Neural progenitor cell (in vitro differentiated cells): Measurements from ENCODE around the gene VRTN.

Experiments used
- EZH2phosphoT487 ChIP-seq: fragments of 200-600 bp; sonication (generic); IDR thresholded peaks from 2 replicates; pipeline ENCODE4 v1.6.1; 2017; ENCODE audit warnings: antibody characterized with exemption
- TF ChIP-seq, protein P1 (sequence below): fragments of 200-600 bp; sonication (generic); IDR thresholded peaks from 2 replicates; pipeline ENCODE4 v1.5.1; 2017; ENCODE audit warnings: antibody characterized with exemption, mild to moderate bottlenecking

GRCh38 chr14:74348735-74349463 lies 628 bp downstream of the VRTN start:
- TF ChIP-seq, protein P1, sequence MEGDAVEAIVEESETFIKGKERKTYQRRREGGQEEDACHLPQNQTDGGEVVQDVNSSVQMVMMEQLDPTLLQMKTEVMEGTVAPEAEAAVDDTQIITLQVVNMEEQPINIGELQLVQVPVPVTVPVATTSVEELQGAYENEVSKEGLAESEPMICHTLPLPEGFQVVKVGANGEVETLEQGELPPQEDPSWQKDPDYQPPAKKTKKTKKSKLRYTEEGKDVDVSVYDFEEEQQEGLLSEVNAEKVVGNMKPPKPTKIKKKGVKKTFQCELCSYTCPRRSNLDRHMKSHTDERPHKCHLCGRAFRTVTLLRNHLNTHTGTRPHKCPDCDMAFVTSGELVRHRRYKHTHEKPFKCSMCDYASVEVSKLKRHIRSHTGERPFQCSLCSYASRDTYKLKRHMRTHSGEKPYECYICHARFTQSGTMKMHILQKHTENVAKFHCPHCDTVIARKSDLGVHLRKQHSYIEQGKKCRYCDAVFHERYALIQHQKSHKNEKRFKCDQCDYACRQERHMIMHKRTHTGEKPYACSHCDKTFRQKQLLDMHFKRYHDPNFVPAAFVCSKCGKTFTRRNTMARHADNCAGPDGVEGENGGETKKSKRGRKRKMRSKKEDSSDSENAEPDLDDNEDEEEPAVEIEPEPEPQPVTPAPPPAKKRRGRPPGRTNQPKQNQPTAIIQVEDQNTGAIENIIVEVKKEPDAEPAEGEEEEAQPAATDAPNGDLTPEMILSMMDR, result no peak
- no peak for TF ChIP-seq EZH2phosphoT487
